ENCODE results near the gene TPRG1. TPM values are rescaled to one million over a fixed set of nuclear protein-coding genes. Genes with fewer than 3 reads are reported as not detected.

Gene TPRG1
- total RNA-seq, 1 experiment from 2014 or later, result 0.55 TPM

DNA sequence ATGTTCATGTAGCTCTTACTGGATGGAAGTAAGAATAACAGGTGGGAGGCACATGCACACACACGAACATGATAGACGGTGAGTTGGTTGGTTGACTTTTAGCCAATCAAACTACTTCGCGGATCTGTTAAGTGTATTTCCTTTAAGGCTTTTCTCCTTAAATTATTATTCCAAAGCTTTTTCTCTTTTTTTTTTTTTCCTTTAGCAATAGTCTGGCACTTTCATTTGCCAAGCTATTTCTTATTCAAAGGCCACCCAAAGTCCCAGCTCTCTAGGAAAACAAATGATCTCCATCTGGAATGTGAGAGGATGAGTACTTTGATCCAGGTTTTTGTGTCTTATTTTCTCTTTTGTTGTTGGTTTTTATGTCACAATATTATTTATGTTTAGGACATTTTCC, 141.1 kb downstream of the TPRG1 start (continued):
- TF ChIP-seq, protein P1, sequence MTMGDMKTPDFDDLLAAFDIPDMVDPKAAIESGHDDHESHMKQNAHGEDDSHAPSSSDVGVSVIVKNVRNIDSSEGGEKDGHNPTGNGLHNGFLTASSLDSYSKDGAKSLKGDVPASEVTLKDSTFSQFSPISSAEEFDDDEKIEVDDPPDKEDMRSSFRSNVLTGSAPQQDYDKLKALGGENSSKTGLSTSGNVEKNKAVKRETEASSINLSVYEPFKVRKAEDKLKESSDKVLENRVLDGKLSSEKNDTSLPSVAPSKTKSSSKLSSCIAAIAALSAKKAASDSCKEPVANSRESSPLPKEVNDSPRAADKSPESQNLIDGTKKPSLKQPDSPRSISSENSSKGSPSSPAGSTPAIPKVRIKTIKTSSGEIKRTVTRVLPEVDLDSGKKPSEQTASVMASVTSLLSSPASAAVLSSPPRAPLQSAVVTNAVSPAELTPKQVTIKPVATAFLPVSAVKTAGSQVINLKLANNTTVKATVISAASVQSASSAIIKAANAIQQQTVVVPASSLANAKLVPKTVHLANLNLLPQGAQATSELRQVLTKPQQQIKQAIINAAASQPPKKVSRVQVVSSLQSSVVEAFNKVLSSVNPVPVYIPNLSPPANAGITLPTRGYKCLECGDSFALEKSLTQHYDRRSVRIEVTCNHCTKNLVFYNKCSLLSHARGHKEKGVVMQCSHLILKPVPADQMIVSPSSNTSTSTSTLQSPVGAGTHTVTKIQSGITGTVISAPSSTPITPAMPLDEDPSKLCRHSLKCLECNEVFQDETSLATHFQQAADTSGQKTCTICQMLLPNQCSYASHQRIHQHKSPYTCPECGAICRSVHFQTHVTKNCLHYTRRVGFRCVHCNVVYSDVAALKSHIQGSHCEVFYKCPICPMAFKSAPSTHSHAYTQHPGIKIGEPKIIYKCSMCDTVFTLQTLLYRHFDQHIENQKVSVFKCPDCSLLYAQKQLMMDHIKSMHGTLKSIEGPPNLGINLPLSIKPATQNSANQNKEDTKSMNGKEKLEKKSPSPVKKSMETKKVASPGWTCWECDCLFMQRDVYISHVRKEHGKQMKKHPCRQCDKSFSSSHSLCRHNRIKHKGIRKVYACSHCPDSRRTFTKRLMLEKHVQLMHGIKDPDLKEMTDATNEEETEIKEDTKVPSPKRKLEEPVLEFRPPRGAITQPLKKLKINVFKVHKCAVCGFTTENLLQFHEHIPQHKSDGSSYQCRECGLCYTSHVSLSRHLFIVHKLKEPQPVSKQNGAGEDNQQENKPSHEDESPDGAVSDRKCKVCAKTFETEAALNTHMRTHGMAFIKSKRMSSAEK (CRISPR knock-in tag; IDR thresholded peaks at IDR 0.05; ENCODE audit: borderline replicate concordance), result no peak
- TF ChIP-seq PRRX2 (CRISPR knock-in tag; IDR thresholded peaks at IDR 0.05), result no peak
- TF ChIP-seq ZNF263 (CRISPR knock-in tag; IDR thresholded peaks at IDR 0.05; ENCODE audit: low read depth), result no peak
- TF ChIP-seq, protein P2, sequence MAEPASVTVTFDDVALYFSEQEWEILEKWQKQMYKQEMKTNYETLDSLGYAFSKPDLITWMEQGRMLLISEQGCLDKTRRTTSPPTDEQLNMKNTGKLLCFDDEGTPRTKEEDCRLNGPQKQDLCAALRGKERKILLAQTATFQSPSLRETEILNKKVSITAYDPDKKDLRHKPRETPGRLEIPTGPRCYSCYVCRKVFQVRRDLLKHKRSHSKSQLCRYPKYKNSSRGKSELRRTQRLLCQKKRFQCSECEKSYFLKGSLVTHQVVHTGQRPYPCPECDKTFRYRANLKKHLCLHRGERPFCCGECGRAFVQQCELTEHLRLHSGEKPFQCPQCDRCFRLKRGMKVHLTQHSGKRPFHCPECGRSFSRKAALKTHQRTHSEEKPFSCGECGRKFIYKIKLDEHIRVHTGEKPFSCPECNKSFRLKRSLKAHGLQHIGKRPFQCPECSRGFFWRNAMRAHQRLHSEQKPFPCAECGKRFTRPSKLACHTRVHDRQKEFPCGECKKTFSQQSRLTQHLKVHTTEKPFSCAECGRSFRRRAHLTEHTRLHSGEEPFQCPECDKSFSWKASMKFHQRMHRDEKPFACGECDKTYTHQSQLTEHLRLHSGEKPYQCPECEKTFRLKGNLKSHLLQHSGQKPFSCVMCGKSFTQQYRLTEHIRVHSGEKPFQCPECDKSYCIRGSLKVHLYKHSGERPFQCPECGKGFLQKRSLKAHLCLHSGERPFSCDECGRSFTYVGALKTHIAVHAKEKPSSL (CRISPR knock-in tag; conservative IDR thresholded peaks at IDR 0.05), result no peak
- no peak for TF ChIP-seq NFYB (CRISPR knock-in tag; conservative IDR thresholded peaks at IDR 0.05; ENCODE audit: low read depth)

DNA sequence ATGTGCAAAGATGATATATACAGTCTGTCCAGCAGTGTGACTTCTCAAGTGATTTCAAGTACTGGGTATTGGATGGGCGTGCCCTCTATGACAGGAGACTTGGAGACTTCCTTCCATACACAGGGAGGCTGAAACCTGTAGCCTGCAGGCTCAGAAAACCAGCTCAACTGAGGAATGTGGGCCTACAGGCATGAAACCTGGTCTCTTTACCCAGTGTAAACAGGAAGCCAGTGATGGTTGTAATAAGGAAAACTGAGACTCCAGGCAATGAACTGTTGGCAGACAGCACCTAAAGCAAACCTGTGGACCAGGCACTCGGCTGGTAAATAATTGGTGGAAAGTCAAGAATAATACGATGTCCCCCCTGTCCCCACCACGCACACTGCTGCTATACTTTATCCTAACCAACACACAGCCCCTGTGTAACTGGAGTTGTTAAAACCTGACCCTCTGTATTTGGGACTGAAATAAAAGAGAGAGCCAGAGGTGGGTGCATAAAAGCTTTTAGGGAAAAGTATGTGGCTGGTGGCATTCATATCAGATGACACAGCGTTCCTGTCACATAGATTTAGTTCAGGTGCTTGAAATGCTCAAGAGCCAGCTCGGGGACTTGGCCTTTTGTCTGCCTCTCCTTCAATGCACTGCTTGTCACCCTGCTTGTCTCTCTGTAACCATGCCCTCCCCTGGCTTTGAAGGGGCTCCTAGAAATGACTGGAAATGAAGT, 144.7 kb downstream of the TPRG1 start:
- Mint-ChIP-seq H3K27me3 (ENCODE audit: low read depth) (no peaks in the 10 kb centered on the region), H3K9me3 (no peaks in the 10 kb centered on the region), H3K36me3 (no peaks in the 10 kb centered on the region), H3K27ac (peak overlapping the region; percentile 48), H3K4me3 (no peak overlapping the region), H3K4me1 (peaks cover 25% of the 10 kb centered on the region)
- ChIA-PET CTCF (no interaction called here), POLR2A (no interaction called here)
- peak; percentile 95 for ATAC-seq
- DNase-seq (ENCODE audit: low spot score), result peak; percentile 12
- TF ChIP-seq ESRRA (CRISPR knock-in tag; IDR thresholded peaks at IDR 0.05; ENCODE audit: borderline replicate concordance) (no peak), NFE2L1 (CRISPR knock-in tag; IDR thresholded peaks at IDR 0.05) (no peak), TEAD1 (CRISPR knock-in tag; IDR thresholded peaks at IDR 0.05) (no peak), ZBTB21 (CRISPR knock-in tag; IDR thresholded peaks at IDR 0.05; ENCODE audit: borderline replicate concordance) (no peak), ZNF423 (CRISPR knock-in tag; IDR thresholded peaks at IDR 0.05) (no peak), TEAD4 (CRISPR knock-in tag; IDR thresholded peaks at IDR 0.05) (no peak), CREB1 (CRISPR knock-in tag; IDR thresholded peaks at IDR 0.05) (no peak), HMGA2 (CRISPR knock-in tag; IDR thresholded peaks at IDR 0.05) (no peak), NR1H2 (CRISPR knock-in tag; IDR thresholded peaks at IDR 0.05) (no peak), NR2C2 (CRISPR knock-in tag; IDR thresholded peaks at IDR 0.05) (no peak), JUN (CRISPR knock-in tag; IDR thresholded peaks at IDR 0.05) (no peak)
- TF ChIP-seq, protein P3, sequence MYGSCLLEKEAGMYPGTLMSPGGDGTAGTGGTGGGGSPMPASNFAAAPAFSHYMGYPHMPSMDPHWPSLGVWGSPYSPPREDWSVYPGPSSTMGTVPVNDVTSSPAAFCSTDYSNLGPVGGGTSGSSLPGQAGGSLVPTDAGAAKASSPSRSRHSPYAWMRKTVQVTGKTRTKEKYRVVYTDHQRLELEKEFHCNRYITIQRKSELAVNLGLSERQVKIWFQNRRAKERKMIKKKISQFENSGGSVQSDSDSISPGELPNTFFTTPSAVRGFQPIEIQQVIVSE (CRISPR knock-in tag; IDR thresholded peaks at IDR 0.05; ENCODE audit: borderline replicate concordance), result no peak
- TF ChIP-seq, protein P4, sequence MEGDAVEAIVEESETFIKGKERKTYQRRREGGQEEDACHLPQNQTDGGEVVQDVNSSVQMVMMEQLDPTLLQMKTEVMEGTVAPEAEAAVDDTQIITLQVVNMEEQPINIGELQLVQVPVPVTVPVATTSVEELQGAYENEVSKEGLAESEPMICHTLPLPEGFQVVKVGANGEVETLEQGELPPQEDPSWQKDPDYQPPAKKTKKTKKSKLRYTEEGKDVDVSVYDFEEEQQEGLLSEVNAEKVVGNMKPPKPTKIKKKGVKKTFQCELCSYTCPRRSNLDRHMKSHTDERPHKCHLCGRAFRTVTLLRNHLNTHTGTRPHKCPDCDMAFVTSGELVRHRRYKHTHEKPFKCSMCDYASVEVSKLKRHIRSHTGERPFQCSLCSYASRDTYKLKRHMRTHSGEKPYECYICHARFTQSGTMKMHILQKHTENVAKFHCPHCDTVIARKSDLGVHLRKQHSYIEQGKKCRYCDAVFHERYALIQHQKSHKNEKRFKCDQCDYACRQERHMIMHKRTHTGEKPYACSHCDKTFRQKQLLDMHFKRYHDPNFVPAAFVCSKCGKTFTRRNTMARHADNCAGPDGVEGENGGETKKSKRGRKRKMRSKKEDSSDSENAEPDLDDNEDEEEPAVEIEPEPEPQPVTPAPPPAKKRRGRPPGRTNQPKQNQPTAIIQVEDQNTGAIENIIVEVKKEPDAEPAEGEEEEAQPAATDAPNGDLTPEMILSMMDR (IDR thresholded peaks at IDR 0.05), result no peak
- TF ChIP-seq, protein P5, sequence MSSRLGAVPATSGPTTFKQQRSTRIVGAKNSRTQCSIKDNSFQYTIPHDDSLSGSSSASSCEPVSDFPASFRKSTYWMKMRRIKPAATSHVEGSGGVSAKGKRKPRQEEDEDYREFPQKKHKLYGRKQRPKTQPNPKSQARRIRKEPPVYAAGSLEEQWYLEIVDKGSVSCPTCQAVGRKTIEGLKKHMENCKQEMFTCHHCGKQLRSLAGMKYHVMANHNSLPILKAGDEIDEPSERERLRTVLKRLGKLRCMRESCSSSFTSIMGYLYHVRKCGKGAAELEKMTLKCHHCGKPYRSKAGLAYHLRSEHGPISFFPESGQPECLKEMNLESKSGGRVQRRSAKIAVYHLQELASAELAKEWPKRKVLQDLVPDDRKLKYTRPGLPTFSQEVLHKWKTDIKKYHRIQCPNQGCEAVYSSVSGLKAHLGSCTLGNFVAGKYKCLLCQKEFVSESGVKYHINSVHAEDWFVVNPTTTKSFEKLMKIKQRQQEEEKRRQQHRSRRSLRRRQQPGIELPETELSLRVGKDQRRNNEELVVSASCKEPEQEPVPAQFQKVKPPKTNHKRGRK (CRISPR knock-in tag; IDR thresholded peaks at IDR 0.05; ENCODE audit: borderline replicate concordance), result no peak
- TF ChIP-seq, protein P6, sequence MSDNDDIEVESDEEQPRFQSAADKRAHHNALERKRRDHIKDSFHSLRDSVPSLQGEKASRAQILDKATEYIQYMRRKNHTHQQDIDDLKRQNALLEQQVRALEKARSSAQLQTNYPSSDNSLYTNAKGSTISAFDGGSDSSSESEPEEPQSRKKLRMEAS (CRISPR knock-in tag; IDR thresholded peaks at IDR 0.05), result no peak
- TF ChIP-seq, protein P7, sequence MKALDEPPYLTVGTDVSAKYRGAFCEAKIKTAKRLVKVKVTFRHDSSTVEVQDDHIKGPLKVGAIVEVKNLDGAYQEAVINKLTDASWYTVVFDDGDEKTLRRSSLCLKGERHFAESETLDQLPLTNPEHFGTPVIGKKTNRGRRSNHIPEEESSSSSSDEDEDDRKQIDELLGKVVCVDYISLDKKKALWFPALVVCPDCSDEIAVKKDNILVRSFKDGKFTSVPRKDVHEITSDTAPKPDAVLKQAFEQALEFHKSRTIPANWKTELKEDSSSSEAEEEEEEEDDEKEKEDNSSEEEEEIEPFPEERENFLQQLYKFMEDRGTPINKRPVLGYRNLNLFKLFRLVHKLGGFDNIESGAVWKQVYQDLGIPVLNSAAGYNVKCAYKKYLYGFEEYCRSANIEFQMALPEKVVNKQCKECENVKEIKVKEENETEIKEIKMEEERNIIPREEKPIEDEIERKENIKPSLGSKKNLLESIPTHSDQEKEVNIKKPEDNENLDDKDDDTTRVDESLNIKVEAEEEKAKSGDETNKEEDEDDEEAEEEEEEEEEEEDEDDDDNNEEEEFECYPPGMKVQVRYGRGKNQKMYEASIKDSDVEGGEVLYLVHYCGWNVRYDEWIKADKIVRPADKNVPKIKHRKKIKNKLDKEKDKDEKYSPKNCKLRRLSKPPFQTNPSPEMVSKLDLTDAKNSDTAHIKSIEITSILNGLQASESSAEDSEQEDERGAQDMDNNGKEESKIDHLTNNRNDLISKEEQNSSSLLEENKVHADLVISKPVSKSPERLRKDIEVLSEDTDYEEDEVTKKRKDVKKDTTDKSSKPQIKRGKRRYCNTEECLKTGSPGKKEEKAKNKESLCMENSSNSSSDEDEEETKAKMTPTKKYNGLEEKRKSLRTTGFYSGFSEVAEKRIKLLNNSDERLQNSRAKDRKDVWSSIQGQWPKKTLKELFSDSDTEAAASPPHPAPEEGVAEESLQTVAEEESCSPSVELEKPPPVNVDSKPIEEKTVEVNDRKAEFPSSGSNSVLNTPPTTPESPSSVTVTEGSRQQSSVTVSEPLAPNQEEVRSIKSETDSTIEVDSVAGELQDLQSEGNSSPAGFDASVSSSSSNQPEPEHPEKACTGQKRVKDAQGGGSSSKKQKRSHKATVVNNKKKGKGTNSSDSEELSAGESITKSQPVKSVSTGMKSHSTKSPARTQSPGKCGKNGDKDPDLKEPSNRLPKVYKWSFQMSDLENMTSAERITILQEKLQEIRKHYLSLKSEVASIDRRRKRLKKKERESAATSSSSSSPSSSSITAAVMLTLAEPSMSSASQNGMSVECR (CRISPR knock-in tag; IDR thresholded peaks at IDR 0.05; ENCODE audit: borderline replicate concordance), result no peak
